ENCODE results near the gene HTRA3. TPM values are rescaled to one million over a fixed set of nuclear protein-coding genes. Genes with fewer than 3 reads are reported as not detected.

Gene HTRA3
- total RNA-seq, 1 experiment from 2014 or later = 2.8 TPM

GRCh38 chr4:8225706-8226443, 43.7 kb upstream of the HTRA3 start:
- H3K36me3 ChIP-seq (ENCODE audit: low read depth, low read length) = no peaks in the 10 kb centered on the region

DNA sequence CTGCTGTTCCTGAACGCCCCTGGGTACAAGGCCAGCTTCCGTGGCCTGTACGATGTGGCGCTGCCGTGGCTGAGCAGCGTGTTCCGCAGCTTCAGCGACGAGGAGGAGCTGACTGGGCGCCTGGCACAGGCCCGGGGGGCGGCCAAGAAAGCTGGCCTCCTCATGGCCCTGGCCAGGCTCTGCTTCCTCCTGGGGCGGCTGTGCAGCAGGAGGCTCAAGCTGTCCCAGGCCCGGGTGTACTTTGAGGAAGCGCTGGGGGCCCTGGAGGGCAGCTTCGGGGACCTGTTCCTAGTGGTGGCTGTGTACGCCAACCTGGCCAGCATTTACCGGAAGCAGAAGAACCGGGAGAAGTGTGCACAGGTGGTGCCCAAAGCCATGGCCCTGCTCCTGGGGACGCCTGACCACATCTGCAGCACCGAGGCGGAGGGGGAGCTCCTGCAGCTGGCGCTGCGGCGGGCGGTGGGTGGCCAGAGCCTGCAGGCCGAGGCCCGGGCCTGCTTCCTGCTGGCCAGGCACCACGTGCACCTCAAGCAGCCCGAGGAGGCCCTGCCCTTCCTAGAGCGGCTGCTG, 42.3 kb upstream of the HTRA3 start:
- ATAC-seq (no peak), DNase-seq (no peak)
- no peak for TF ChIP-seq EZH2phosphoT487 (IDR thresholded peaks at IDR 0.05; ENCODE audit: borderline replicate concordance, low read length)
- no peak for TF ChIP-seq CTCF (conservative IDR thresholded peaks at IDR 0.05; ENCODE audit: low read depth, low read length)
- no peak for TF ChIP-seq EZH2 (IDR thresholded peaks at IDR 0.05; ENCODE audit: low read length, unreplicated experiment)
- Histone ChIP-seq H3K4me2 (ENCODE audit: low read length) (no peak overlapping the region), H3K79me2 (ENCODE audit: low read length) (no peaks in the 10 kb centered on the region), H3K36me3 (ENCODE audit: low read depth, low read length) (no peaks in the 10 kb centered on the region), H3K9ac (ENCODE audit: low read length) (no peak overlapping the region), H3K9me2 (replicated peaks; ENCODE audit: low read length) (no peaks in the 10 kb centered on the region), H3K4me3 (ENCODE audit: low read length) (no peak overlapping the region), H2AFZ (ENCODE audit: low read length) (no peak overlapping the region), H3K27ac (ENCODE audit: low read length) (no peak overlapping the region), H4K20me1 (ENCODE audit: low read length) (no peaks in the 10 kb centered on the region), H3K9me3 (ENCODE audit: low read length) (no peaks in the 10 kb centered on the region), H3K27me3 (ENCODE audit: low read length) (no peaks in the 10 kb centered on the region), H3F3A (ENCODE audit: low read length, unreplicated experiment) (no peaks in the 10 kb centered on the region), H3K4me1 (ENCODE audit: insufficient read depth, low read length) (peaks cover 13% of the 10 kb centered on the region)
- intact Hi-C loops (cut with micrococcal nuclease) = no loop called here
- POLR2A ChIA-PET (ENCODE audit: unreplicated experiment) = no interaction called here
- no TSS peak for BruUV-seq (replicated peaks)
- CTCF ChIA-PET = no interaction called here

More at GRCh38 chr4:8225706-8226443, 43.7 kb upstream of the HTRA3 start:
- ChIA-PET CTCF (no interaction called here), POLR2A (ENCODE audit: unreplicated experiment) (no interaction called here)
- Histone ChIP-seq H3K4me3 (ENCODE audit: low read length) (no peak overlapping the region), H3K27me3 (ENCODE audit: low read length) (no peaks in the 10 kb centered on the region), H3F3A (ENCODE audit: low read length, unreplicated experiment) (no peaks in the 10 kb centered on the region), H3K27ac (ENCODE audit: low read length) (no peak overlapping the region), H3K4me2 (ENCODE audit: low read length) (no peak overlapping the region), H3K9ac (ENCODE audit: low read length) (no peak overlapping the region), H3K4me1 (ENCODE audit: insufficient read depth, low read length) (peaks cover 13% of the 10 kb centered on the region), H3K9me2 (replicated peaks; ENCODE audit: low read length) (no peaks in the 10 kb centered on the region), H3K79me2 (ENCODE audit: low read length) (no peaks in the 10 kb centered on the region), H3K9me3 (ENCODE audit: low read length) (no peaks in the 10 kb centered on the region), H2AFZ (ENCODE audit: low read length) (no peak overlapping the region), H4K20me1 (ENCODE audit: low read length) (no peaks in the 10 kb centered on the region)
- intact Hi-C loops (cut with micrococcal nuclease) = no loop called here
- ATAC-seq (no peak), DNase-seq (no peak)
- TF ChIP-seq EZH2 (IDR thresholded peaks at IDR 0.05; ENCODE audit: low read length, unreplicated experiment) (no peak), CTCF (conservative IDR thresholded peaks at IDR 0.05; ENCODE audit: low read depth, low read length) (no peak), EZH2phosphoT487 (IDR thresholded peaks at IDR 0.05; ENCODE audit: borderline replicate concordance, low read length) (no peak)
- no TSS peak for BruUV-seq (replicated peaks)

- Histone ChIP-seq H2AFZ (ENCODE audit: low read length) (no peak overlapping the region), H3K9ac (ENCODE audit: low read length) (peak overlapping the region; percentile 61), H3K27ac (ENCODE audit: low read length) (peak overlapping the region; percentile 64), H3K79me2 (ENCODE audit: low read length) (no peaks in the 10 kb centered on the region), H3K36me3 (ENCODE audit: low read depth, low read length) (no peaks in the 10 kb centered on the region), H3K4me3 (ENCODE audit: low read length) (no peak overlapping the region), H3K27me3 (ENCODE audit: low read length) (no peaks in the 10 kb centered on the region), H3K9me3 (ENCODE audit: low read length) (no peaks in the 10 kb centered on the region), H3K4me2 (ENCODE audit: low read length) (no peak overlapping the region), H3K9me2 (replicated peaks; ENCODE audit: low read length) (no peaks in the 10 kb centered on the region), H3K4me1 (ENCODE audit: insufficient read depth, low read length) (peaks cover 13% of the 10 kb centered on the region), H4K20me1 (ENCODE audit: low read length) (no peaks in the 10 kb centered on the region), H3F3A (ENCODE audit: low read length, unreplicated experiment) (no peaks in the 10 kb centered on the region)
- DNase-seq (no peak), ATAC-seq (no peak)
- TF ChIP-seq EZH2 (IDR thresholded peaks at IDR 0.05; ENCODE audit: low read length, unreplicated experiment) = no peak
- no peak for TF ChIP-seq CTCF (conservative IDR thresholded peaks at IDR 0.05; ENCODE audit: low read depth, low read length)
- no peak for TF ChIP-seq EZH2phosphoT487 (IDR thresholded peaks at IDR 0.05; ENCODE audit: borderline replicate concordance, low read length)
- intact Hi-C loops (cut with micrococcal nuclease) = no loop called here
- CTCF ChIA-PET = no interaction called here
- BruUV-seq (replicated peaks) = no TSS peak
- POLR2A ChIA-PET (ENCODE audit: unreplicated experiment) = no interaction called here
These were observed 41.7 kb upstream of the HTRA3 start for GRCh38 chr4:8227771-8228318.
